Suprapubic skin (tissue), 4 donors: ENCODE results near the gene CTCFL.

ENCODE experiments used
- POLR2A ChIP-seq, 2 donors: fragments of 450-650 bp; IDR thresholded peaks; one replicate each; pipeline ENCODE4 v1.6.1; 2017; ENCODE audit warnings: antibody characterized with exemption in 2 of 2, mild to moderate bottlenecking in 2 of 2, moderate library complexity in 2 of 2
- POLR2AphosphoS5 ChIP-seq, 3 donors: sonication (generic); formaldehyde crosslinking; IDR thresholded peaks; one replicate each; pipeline ENCODE4 v1.6.1; 2017; ENCODE audit warnings: antibody characterized with exemption in 3 of 3

- TF ChIP-seq POLR2A (IDR thresholded peaks at IDR 0.05) (no peak), POLR2AphosphoS5 (IDR thresholded peaks at IDR 0.05) (no peak)
These were observed 74.0 kb downstream of the CTCFL start for GRCh38 chr20:57450931-57451330.
